A673 (cell line): ENCODE results near the gene SLX9.

ENCODE experiments used
- EZH2 ChIP-seq: fragments of 200-600 bp; sonication (generic); IDR thresholded peaks from 2 replicates; pipeline ENCODE4 v1.6.1; 2017; ENCODE audit warnings: borderline replicate concordance, low read depth, mild to moderate bottlenecking, mixed read lengths, antibody characterized with exemption, low read length; ENCODE audit not compliant: poor library complexity, severe bottlenecking
- TF ChIP-seq, protein P1 (sequence below): fragments of 300-800, 200-600 bp; sonication (generic); conservative IDR thresholded peaks from 2 replicates; pipeline ENCODE4 v1.5.1; 2017; ENCODE audit warnings: low read depth, mild to moderate bottlenecking, antibody characterized with exemption, low read length, moderate library complexity, mixed read lengths

DNA sequence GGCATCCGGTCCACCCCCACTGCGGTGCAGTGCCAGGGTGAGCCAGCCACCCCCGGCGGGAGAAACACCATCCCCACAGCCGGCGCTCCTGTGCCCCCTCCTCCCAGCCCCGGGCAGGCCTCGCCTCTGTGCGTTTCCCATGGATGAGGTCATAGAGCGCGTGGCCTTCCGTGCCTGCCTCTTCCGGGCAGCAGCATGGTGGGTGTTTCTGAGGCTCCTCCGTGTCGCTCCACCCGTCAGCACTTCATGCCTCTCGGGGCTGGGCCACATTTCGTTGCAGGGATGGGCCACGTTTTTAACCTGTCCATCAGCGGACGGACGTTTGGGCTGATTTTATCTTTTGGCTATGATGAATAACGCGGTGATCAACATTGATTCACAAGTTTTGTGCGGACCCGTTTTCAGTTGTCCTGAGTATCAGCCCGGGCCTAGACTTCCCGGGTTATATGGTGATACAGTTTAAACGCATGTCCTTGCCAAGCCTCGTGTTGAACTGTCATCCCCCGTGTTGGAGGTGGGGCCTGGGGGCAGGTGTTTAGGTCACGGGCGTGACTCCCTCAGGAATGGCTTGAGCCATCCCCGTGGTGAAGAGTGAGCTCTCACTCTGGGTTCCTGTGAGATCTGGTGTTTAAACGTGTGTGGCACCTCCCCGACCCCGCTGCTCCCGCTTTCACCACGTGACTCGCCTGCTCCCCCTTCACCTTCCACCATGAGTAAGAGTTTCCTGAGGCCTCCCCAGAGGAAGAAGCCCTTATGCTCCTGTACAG lies 64.8 kb downstream of the SLX9 start:
- TF ChIP-seq, protein P1, sequence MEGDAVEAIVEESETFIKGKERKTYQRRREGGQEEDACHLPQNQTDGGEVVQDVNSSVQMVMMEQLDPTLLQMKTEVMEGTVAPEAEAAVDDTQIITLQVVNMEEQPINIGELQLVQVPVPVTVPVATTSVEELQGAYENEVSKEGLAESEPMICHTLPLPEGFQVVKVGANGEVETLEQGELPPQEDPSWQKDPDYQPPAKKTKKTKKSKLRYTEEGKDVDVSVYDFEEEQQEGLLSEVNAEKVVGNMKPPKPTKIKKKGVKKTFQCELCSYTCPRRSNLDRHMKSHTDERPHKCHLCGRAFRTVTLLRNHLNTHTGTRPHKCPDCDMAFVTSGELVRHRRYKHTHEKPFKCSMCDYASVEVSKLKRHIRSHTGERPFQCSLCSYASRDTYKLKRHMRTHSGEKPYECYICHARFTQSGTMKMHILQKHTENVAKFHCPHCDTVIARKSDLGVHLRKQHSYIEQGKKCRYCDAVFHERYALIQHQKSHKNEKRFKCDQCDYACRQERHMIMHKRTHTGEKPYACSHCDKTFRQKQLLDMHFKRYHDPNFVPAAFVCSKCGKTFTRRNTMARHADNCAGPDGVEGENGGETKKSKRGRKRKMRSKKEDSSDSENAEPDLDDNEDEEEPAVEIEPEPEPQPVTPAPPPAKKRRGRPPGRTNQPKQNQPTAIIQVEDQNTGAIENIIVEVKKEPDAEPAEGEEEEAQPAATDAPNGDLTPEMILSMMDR = no peak
- TF ChIP-seq EZH2 = no peak
